AG08395 (cell line): Measurements from ENCODE around the gene TGM1.
"Not testable (repeated sequence)": the region's sequence is repeated elsewhere in the genome, so short reads cannot be mapped to it uniquely, and the experiment has no call there.

Experiments used
- DNase-seq: peaks from one replicate; pipeline ENCODE4 v3.0.0; 2012; ENCODE audit warnings: mixed read lengths, low spot score

Gene TGM1

GRCh38 chr14:24254630-24255392 is 8.2 kb downstream of the TGM1 start:
- no peak for DNase-seq

- DNase-seq: no peak
These were observed 9.0 kb downstream of the TGM1 start for GRCh38 chr14:24253936-24254335.

GRCh38 chr14:24252289-24253124 is 10.5 kb downstream of the TGM1 start:
- DNase-seq: no peak

- peak; percentile 54 for DNase-seq
These were observed 11.1 kb downstream of the TGM1 start for GRCh38 chr14:24251880-24252288.

GRCh38 chr14:24250354-24250753 is 12.6 kb downstream of the TGM1 start:
- no peak for DNase-seq

GRCh38 chr14:24249230-24250021 is 13.6 kb downstream of the TGM1 start:
- no peak for DNase-seq

GRCh38 chr14:24247422-24247821 is 15.6 kb downstream of the TGM1 start:
- DNase-seq: no peak

GRCh38 chr14:24246765-24247212 is 16.2 kb downstream of the TGM1 start:
- DNase-seq: no peak

GRCh38 chr14:24245350-24245749 is 17.6 kb downstream of the TGM1 start:
- not testable (repeated sequence) for DNase-seq

GRCh38 chr14:24243336-24243836 is 19.6 kb downstream of the TGM1 start:
- DNase-seq: no peak

GRCh38 chr14:24241829-24242443 is 21.0 kb downstream of the TGM1 start:
- peak; percentile 97 for DNase-seq

GRCh38 chr14:24240110-24240918 is 22.7 kb downstream of the TGM1 start:
- no peak for DNase-seq

GRCh38 chr14:24238527-24239037 is 24.4 kb downstream of the TGM1 start:
- no peak for DNase-seq

- no peak for DNase-seq
These were observed 24.9 kb downstream of the TGM1 start for GRCh38 chr14:24238123-24238522.

- DNase-seq: no peak
These were observed 25.5 kb downstream of the TGM1 start for GRCh38 chr14:24237463-24237955.

GRCh38 chr14:24236689-24237462 is 26.1 kb downstream of the TGM1 start:
- no peak for DNase-seq

- no peak for DNase-seq
These were observed 26.9 kb downstream of the TGM1 start for GRCh38 chr14:24235804-24236688.
